Activated gamma-delta T cell treated with anti-CD3 and anti-CD28 coated beads, Interleukin-2, amount 50 U/mL, for 16 hours (primary cell): ENCODE data around the gene RIPOR3.
"Not testable (repeated sequence)": the region's sequence is repeated elsewhere in the genome, so short reads cannot be mapped to it uniquely, and the experiment has no call there.

Experiments used
- DNase-seq: peaks from one replicate; pipeline ENCODE4 v3.0.0-alpha.2; 2020; ENCODE audit warnings: low read depth

The RIPOR3 gene

DNA sequence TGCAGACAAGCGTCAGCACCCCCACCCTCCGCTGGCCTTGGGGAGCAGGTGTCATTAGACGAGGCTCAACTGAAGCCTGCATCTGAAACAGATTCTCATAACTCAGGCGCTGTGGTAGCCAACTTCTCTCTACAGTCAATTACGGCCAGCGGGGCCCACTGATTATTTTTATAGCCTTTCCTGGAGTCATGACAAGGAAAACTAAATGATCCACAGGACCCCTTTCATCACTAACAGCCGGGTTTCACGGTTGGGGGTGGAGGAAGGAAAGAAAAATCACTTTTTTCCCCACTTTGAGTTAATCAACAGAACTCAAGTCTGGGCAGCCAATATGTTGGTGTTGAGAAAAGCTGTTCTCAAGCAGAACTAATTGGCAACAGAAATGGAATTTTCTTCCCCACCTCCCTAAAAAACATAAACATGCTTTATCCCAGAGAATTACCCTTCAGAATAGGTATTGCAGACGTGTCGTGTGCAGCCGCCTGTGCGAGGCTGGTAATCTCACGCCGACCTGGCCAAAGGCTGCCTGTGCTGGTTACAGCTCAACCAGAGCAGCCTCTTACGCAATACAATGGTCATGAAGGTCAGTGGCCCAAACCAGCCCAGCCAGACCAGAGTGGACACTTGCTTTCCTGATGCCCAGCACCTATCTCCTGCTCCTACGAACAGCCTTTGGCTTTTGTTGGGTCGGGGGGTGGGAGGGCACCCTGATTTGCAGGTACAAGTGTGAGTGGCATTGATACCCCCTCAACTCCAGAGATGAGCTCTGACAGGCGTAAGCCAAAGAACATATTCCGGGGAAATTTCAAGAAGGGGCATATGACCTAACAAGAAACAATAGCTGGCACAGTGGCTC is 11.0 kb downstream of the RIPOR3 start:
- DNase-seq: no peak

DNA sequence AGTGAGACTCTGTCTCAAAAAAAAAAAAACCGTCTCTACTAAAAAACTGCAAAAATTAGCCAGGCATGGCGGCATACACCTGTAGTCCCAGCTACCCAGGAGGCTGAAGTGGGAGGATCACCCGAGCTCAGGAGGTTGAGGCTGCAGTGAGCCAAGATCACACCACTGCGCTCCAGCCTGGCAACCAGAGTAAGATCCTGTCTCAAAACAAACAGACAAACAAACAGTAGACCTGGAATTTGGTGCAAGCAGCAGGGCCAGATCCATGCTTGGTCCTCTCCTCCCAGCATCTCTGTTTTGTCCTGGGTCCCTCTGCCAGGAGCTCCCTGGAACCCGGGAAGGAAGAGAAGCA is 11.6 kb downstream of the RIPOR3 start:
- no peak for DNase-seq

GRCh38 chr20:50678169-50678898 is 13.0 kb downstream of the RIPOR3 start:
- no peak for DNase-seq

DNA sequence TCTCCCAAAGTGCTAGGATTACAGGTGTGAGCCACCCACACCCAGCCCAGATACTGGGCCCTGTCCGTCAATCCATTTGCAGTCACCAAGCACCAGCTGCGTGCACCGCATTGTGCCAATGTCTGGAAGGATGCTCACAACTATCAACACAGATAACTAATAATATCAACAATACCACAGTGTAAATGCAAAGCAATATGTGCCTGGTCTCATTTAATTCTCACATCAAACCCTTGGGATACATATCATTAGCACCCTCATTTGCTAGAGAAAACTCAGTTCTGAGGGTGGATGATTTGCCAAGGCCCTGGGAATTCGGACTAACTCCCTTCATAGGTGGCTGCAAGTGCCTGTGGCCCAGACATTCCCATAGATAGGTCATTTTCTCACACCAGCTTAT is 14.5 kb downstream of the RIPOR3 start:
- no peak for DNase-seq

- not testable (repeated sequence) for DNase-seq
Observed at GRCh38 chr20:50676377-50676731, 15.0 kb downstream of the RIPOR3 start.

- DNase-seq: no peak
Observed at GRCh38 chr20:50675671-50676376, 15.5 kb downstream of the RIPOR3 start.

DNA sequence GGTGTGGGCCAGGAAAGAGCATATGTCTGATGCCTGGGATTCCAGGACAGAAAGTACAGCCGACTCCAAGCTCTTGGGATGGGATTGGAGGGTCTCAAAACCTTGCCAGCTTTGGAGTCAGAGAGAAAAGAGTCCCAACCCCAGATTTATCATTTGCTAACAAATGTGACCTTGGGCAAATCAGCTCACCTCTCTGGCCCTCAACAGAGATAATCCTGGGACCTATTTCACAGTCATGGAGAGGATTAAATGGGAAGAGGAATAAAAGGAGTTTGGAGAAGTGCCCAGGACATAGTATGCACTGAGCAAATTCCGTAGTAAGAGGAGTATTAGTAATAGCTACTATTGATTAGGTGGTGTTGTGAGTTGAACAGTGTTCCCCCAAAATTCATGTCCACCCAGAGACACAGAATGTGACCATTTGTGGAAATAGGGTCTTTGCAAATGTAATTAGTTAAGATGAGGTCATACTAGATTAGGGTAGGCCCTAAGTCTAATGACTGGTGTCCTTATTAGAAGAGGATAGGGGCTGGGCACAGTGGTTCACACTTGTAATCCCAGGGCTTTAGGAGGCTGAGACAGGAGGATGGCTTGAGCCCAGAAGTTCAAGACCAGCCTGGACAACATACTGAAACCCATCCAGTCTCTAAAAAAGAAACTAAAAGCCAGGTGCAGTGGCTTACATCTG is 17.1 kb downstream of the RIPOR3 start:
- no peak for DNase-seq

DNA sequence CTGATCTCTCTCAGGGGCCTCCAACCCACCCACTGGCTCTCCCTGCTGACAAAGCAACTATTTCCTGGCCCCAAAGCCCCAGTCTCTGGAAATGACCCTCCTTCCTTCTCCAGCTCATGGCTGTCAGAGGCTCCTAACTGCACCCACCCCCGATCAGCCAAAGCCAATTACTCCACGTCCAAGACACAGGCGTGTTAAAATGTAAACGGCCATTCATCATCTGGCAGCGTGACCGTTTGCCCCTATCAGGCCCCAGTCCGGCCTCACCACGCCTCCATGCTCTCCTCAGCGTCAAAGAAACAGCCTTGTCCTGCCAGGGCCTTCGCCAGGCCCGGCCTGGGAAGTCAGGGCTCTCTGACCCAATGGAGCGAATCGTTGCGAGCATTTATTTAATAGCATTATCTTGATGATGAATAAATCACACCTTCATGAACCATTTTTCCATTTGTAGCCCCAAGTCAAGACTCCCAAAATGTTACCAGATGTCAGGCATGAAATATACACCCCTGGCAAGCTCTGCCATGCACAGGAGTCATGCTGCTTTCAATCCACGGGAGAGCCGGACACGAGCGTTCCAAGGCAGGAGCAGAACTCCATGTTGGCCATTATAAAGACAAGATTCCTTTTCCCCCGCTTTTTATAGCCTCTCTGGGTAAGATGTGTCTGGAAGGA is 17.7 kb downstream of the RIPOR3 start:
- no peak for DNase-seq

GRCh38 chr20:50673146-50673465 is 18.2 kb downstream of the RIPOR3 start:
- no peak for DNase-seq

GRCh38 chr20:50672400-50673145 is 18.8 kb downstream of the RIPOR3 start:
- DNase-seq: no peak

DNA sequence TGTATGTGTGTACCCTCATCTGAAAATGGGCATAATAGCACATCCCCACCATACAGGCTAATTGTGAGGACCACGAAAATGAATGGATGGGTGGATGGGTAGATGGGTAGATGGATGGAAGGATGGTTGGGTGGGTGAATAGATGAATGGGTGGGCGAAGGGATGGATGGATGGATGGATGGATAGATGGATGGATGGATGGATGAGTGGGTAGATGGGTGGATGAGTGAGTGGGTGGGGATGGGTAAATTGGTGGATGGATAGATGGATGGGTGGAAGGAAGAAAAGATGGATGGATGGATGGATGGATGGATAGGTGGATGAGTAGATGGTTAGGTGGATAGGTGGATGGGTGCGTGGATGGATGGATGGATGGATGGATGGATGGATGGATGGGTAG is 19.7 kb downstream of the RIPOR3 start:
- no peak for DNase-seq

DNA sequence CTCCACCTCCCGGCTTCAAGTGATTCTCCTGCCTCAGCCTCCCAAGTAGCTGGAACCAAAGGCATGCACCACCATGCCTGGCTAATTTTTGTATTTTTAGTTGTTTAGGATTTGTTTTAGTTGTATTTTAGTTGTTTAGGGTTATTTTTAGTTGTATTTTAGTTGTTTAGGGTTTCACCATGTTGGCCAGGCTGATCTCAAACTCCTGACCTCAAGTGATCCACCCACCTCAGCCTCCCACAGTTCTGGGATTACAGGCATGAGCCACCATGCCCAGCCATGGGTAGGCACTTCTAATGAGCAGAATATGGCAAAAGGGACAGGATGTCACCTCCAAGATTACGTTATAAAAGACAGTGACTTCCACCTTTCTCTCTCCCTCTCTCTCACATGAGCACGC is 20.3 kb downstream of the RIPOR3 start:
- not testable (repeated sequence) for DNase-seq

- DNase-seq: no peak
Observed at GRCh38 chr20:50670126-50670862, 21.0 kb downstream of the RIPOR3 start.

DNA sequence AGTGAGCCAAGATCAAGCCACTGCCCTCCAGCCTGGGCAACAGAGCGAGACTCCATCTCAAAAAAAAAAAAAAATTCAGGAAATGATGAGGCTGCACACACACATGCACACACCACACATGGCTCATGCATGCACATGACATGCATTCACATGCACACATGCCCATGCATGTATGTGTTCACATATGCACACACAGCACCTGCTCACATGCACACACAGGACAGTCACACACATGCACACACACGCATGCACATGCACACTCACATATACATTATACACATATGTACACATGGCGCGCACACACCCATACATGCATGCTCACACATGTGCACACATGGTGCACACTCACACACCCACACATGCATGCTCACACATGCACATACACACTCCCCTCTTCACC is 22.5 kb downstream of the RIPOR3 start:
- no peak for DNase-seq

- DNase-seq: no peak
Observed at GRCh38 chr20:50668326-50668725, 23.0 kb downstream of the RIPOR3 start.

DNA sequence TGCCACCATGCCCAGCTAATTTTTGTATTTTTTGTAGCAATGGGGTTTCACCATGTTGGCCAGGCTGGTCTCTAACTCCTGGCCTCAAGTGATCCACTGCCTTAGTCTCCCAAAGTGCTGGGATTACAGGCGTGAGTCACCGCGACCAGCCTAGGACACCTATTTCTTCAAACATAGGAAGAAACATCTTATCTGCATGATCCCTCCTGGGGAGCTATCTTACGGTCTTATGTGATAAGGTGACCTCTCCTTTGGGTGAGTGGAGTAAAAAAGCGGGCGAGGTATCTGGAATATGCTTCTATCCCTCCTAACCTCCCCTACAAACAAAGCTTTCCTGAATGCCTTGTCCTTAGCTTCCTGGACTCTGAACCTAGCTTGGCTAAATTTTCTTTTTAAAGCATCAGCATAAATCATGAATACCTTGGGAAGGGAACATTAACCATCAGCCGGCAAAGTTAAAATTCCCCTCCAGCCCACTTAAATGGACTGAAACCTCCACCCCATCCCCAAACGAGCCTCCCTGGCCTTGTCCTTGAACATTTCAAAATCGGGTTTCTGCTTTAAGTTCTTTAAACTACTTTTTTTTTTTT is 24.5 kb downstream of the RIPOR3 start:
- no peak for DNase-seq

DNA sequence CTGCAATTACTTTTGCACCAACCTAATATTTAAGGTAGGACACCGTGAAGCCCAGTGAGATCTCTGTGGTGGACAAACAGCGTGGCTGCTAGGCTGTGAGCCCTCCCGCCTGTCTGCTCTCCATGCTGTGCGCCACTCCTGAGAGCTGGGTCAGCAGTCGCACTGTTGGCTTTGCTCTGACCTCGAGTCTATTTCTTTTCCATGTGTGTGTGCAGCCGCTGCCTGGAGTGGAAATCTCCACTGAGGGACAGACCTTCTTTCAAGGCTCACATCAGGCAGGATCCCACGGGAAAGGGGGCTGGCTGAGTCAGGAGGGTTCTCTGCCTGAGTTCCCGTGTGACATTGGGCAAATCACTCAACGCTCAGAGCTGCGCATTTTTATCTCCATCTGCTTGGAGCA is 27.1 kb downstream of the RIPOR3 start:
- DNase-seq: no peak

- DNase-seq: no peak
Observed at GRCh38 chr20:50663095-50663821, 28.1 kb downstream of the RIPOR3 start.

GRCh38 chr20:50659975-50660670 is 31.2 kb downstream of the RIPOR3 start:
- no peak for DNase-seq
